ENCODE results near the gene PHIP. TPM values are rescaled to one million over a fixed set of nuclear protein-coding genes. Genes with fewer than 3 reads are reported as not detected.

The PHIP gene
- total and polyA plus RNA-seq, 2 of the 8 experiments (the other 6 are each of a cell fraction or from before 2014, with no cell fraction given), result 7.3 to 56.2 TPM

- H3K9ac ChIP-seq (replicated peaks in 1 of 4; ENCODE audit: extremely low read depth in 1 of 4, low read depth in 3 of 4, low read length in 3 of 4), result no peak overlapping the region
- peaks cover 0 to 18% (median 3%) of the 10 kb centered on the region in 4 experiments; a peak in 6 of 8 replicates for H3K36me3 ChIP-seq (ENCODE audit: control insufficient read depth in 2 of 4, insufficient read depth in 4 of 4, low read length in 3 of 4)
- no peak overlapping the region for H3K27ac ChIP-seq (ENCODE audit: low read depth, low read length)
- no peak overlapping the region for H2BK120ac ChIP-seq (replicated peaks; ENCODE audit: low read depth, low read length)
- no peak overlapping the region for H3K56ac ChIP-seq (replicated peaks; ENCODE audit: insufficient read length, low read depth, low read length)
- no peak overlapping the region for H3K23ac ChIP-seq (ENCODE audit: insufficient read length)
- no peak overlapping the region for H4K5ac ChIP-seq (ENCODE audit: insufficient read length, low read depth, low read length)
- H3K4me2 ChIP-seq (ENCODE audit: insufficient read depth in 1 of 2, low read depth in 2 of 2, low read length in 2 of 2), result no peak overlapping the region
- TF ChIP-seq KDM4A (IDR thresholded peaks at IDR 0.05; ENCODE audit: low read depth, low read length, severe bottlenecking), result no peak
- no peak for TF ChIP-seq SAP30 (IDR thresholded peaks at IDR 0.05; ENCODE audit: insufficient read depth, insufficient replicate concordance, low read length)
- TF ChIP-seq ZNF274 (IDR thresholded peaks at IDR 0.05; ENCODE audit: borderline replicate concordance, extremely low read depth, low read length), result no peak
- peaks cover 0 to 72% of the 10 kb centered on the region in 2 experiments; a peak in 2 of 4 replicates for H3K79me2 ChIP-seq (ENCODE audit: control insufficient read depth in 1 of 2, insufficient read depth in 2 of 2, low read length in 2 of 2)
- H2AK5ac ChIP-seq (ENCODE audit: low read depth, low read length), result no peak overlapping the region
- H4K20me1 ChIP-seq (replicated peaks in 1 of 2; ENCODE audit: control insufficient read depth in 1 of 2, insufficient read depth in 2 of 2, low read length in 2 of 2), result peaks cover 2% of the 10 kb centered on the region in 2 experiments
- H3K18ac ChIP-seq (ENCODE audit: extremely low read depth, low read length), result no peak overlapping the region
- no peaks in the 10 kb centered on the region for H3K4me1 ChIP-seq (replicated peaks in 1 of 4; ENCODE audit: control insufficient read depth in 3 of 4, insufficient read depth in 4 of 4, low read length in 3 of 4)
- H2AFZ ChIP-seq (ENCODE audit: low read length), result no peak overlapping the region
- no peak overlapping the region for H3K14ac ChIP-seq (ENCODE audit: insufficient read length)
- no peaks in the 10 kb centered on the region; the same call in 1 of the 2 replicates for H3K79me1 ChIP-seq (ENCODE audit: low read depth, low read length)
- DNase-seq (ENCODE audit: low read depth in 1 of 2, low spot score in 2 of 2) (no peak), FAIRE-seq (no peak)
- 59% methylated on average over 1 of the region's 1 CpG; no CpG with 5 or more reads in 1 of the 2 experiments for WGBS, 2 experiments (ENCODE audit: extremely low coverage in 1 of 2, insufficient coverage in 1 of 2, insufficient read length in 1 of 2, insufficient replicate concordance in 2 of 2, low coverage in 1 of 2, low lambda C conversion rate in 2 of 2, missing lambda C conversion rate in 1 of 2)
- no peaks in the 10 kb centered on the region for H3K23me2 ChIP-seq (ENCODE audit: low read depth, low read length)
- no peaks in the 10 kb centered on the region for H3K27me3 ChIP-seq (replicated peaks in 1 of 4; ENCODE audit: control insufficient read depth in 3 of 4, extremely low read depth in 1 of 4, insufficient read depth in 3 of 4, low read length in 3 of 4)
- ChIA-PET POLR2A (ENCODE audit: partially characterized antibody) (no interaction called here), CTCF (ENCODE audit: partially characterized antibody) (no interaction called here)
- H3K4me3 ChIP-seq (ENCODE audit: extremely low read depth in 1 of 4, insufficient read depth in 2 of 4, low read depth in 3 of 4, low read length in 4 of 4), result no peak overlapping the region
- H2BK12ac ChIP-seq (ENCODE audit: low read depth, low read length), result no peak overlapping the region
- H2BK20ac ChIP-seq (ENCODE audit: low read length), result no peak overlapping the region
- no peak overlapping the region for H2BK5ac ChIP-seq (ENCODE audit: low read depth, low read length)
- H2BK15ac ChIP-seq (ENCODE audit: low read length), result no peak overlapping the region
- H4K91ac ChIP-seq (replicated peaks; ENCODE audit: insufficient read length, low read length), result no peak overlapping the region
- H3K9me3 ChIP-seq (ENCODE audit: insufficient read depth in 2 of 2, low read depth in 1 of 2, low read length in 1 of 2), result no peaks in the 10 kb centered on the region
- no peak overlapping the region for H4K8ac ChIP-seq (ENCODE audit: extremely low read depth, insufficient read depth, low read length)
- H3K4ac ChIP-seq (replicated peaks; ENCODE audit: insufficient read length, low read depth, low read length), result no peak overlapping the region
Observed at GRCh38 chr6:79028641-79029314, 49.3 kb downstream of the PHIP start.

All from H1 (cell line).